Measurements from ENCODE around the gene LRRC36. TPM values are rescaled to one million over a fixed set of nuclear protein-coding genes. Genes with fewer than 3 reads are reported as not detected.
A peak's percentile ranks its signal among the peaks of the same experiment; 100 is the strongest.

The LRRC36 gene
- total RNA-seq, 3 donors from 2014 or later (not counting 1 experiment from before 2014, with no cell fraction given) = not detected

GRCh38 chr16:67391424-67392300 lies 65.0 kb downstream of the LRRC36 start:
- peak overlapping the region; percentile 40 for H3K4me3 Mint-ChIP-seq
- ATAC-seq (no peak), DNase-seq (no peak)
- TF ChIP-seq, protein P1, sequence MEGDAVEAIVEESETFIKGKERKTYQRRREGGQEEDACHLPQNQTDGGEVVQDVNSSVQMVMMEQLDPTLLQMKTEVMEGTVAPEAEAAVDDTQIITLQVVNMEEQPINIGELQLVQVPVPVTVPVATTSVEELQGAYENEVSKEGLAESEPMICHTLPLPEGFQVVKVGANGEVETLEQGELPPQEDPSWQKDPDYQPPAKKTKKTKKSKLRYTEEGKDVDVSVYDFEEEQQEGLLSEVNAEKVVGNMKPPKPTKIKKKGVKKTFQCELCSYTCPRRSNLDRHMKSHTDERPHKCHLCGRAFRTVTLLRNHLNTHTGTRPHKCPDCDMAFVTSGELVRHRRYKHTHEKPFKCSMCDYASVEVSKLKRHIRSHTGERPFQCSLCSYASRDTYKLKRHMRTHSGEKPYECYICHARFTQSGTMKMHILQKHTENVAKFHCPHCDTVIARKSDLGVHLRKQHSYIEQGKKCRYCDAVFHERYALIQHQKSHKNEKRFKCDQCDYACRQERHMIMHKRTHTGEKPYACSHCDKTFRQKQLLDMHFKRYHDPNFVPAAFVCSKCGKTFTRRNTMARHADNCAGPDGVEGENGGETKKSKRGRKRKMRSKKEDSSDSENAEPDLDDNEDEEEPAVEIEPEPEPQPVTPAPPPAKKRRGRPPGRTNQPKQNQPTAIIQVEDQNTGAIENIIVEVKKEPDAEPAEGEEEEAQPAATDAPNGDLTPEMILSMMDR (IDR thresholded peaks at IDR 0.05) = no peak
- peaks cover 54% of the 10 kb centered on the region for H3K4me1 ChIP-seq (ENCODE audit: control insufficient read depth, insufficient read depth, low read length)
- H3K9me3 ChIP-seq (ENCODE audit: control insufficient read depth, insufficient read depth, low read length) = no peaks in the 10 kb centered on the region
- H3K27me3 ChIP-seq (ENCODE audit: control insufficient read depth, insufficient read depth, low read length) = peaks cover 27% of the 10 kb centered on the region
- H3K27ac Mint-ChIP-seq = peak overlapping the region in 1 of 2 donors; percentile 42
- intact Hi-C loops (cut with micrococcal nuclease) = no loop called here
- H3K27me3 Mint-ChIP-seq (ENCODE audit: low read depth in 2 of 2) = peaks cover 9 to 32% of the 10 kb centered on the region in 2 donors
- H3K4me3 ChIP-seq (ENCODE audit: low read length) = no peak overlapping the region
- H3K9me3 Mint-ChIP-seq = no peaks in the 10 kb centered on the region
- H3K4me1 Mint-ChIP-seq = peaks cover 5 to 24% of the 10 kb centered on the region in 2 donors
- H3K36me3 Mint-ChIP-seq = no peaks in the 10 kb centered on the region
- H3K27ac ChIP-seq (ENCODE audit: low read length) = no peak overlapping the region
- 72% methylated on average over 15 of the region's 15 CpGs for WGBS (ENCODE audit: insufficient coverage)
- H3K36me3 ChIP-seq (ENCODE audit: control insufficient read depth, insufficient read depth, low read length) = no peaks in the 10 kb centered on the region

DNA sequence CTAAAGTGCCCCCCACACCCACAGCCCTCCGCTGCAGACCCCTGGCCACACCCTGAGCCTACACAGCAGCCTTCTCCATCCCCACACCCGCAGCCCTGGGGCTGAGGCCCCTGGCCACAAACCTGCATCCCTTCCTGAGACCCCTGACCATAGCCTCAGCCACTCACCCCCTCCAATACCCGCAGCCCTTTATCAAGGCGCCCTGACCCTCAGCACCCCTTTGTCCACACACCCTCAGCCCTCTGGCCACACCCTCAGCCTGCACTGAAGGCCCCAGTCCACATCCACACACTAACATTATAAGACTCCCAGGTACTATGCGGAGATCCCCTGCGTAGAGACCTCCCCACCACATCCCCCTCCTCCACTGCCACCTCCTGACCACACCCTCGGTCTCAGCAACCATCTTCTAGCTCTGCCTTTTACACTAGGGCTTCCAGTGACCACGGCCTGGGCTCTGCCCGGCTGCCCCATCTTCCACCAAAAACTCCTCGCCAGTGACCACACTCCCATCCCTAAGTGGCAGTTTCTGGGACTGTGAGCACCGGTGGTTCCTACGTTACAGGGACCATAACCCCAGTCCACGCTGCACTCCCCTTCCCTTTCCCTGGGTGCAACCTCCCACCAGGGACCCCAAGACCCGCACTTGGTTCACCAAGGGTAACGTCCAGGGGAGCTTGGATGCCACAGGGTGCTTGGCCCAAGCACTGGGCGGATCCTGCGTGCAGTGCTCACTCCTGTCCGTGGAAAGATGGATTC lies 65.9 kb downstream of the LRRC36 start:
- Mint-ChIP-seq H3K4me1 (peaks cover 5 to 24% of the 10 kb centered on the region in 2 donors), H3K4me3 (no peak overlapping the region), H3K36me3 (no peaks in the 10 kb centered on the region), H3K27ac (peak overlapping the region in 1 of 2 donors; percentile 31), H3K27me3 (ENCODE audit: low read depth in 2 of 2) (peaks cover 9 to 36% of the 10 kb centered on the region in 2 donors), H3K9me3 (no peaks in the 10 kb centered on the region)
- 87% methylated on average over 18 of the region's 18 CpGs for WGBS (ENCODE audit: insufficient coverage)
- Histone ChIP-seq H3K4me1 (ENCODE audit: control insufficient read depth, insufficient read depth, low read length) (peaks cover 54% of the 10 kb centered on the region), H3K27ac (ENCODE audit: low read length) (no peak overlapping the region), H3K36me3 (ENCODE audit: control insufficient read depth, insufficient read depth, low read length) (no peaks in the 10 kb centered on the region), H3K4me3 (ENCODE audit: low read length) (no peak overlapping the region), H3K27me3 (ENCODE audit: control insufficient read depth, insufficient read depth, low read length) (peaks cover 27% of the 10 kb centered on the region), H3K9me3 (ENCODE audit: control insufficient read depth, insufficient read depth, low read length) (no peaks in the 10 kb centered on the region)
- TF ChIP-seq, protein P1 (IDR thresholded peaks at IDR 0.05) = no peak
- intact Hi-C loops (cut with micrococcal nuclease) = no loop called here
- DNase-seq (no peak), ATAC-seq (no peak)

GRCh38 chr16:67393111-67393787 lies 66.6 kb downstream of the LRRC36 start, which contains the start of gene TPPP3:
Gene TPPP3 (minus strand): TSS chr16:67393498. CDS start chr16:67391111, 2,387 bp downstream.
- ATAC-seq = peak; percentile 48 to 79 (median 72)
- Histone ChIP-seq H3K4me3 (ENCODE audit: low read length) (peak within 1 kb of the TSS; percentile 12), H3K27me3 (ENCODE audit: control insufficient read depth, insufficient read depth, low read length) (peaks cover 27% of the 10 kb centered on the region), H3K36me3 (ENCODE audit: control insufficient read depth, insufficient read depth, low read length) (no peaks in the 10 kb centered on the region), H3K4me1 (ENCODE audit: control insufficient read depth, insufficient read depth, low read length) (peaks cover 54% of the 10 kb centered on the region), H3K9me3 (ENCODE audit: control insufficient read depth, insufficient read depth, low read length) (no peaks in the 10 kb centered on the region), H3K27ac (ENCODE audit: low read length) (no peak within 1 kb of the TSS)
- peaks cover 5 to 24% of the 10 kb centered on the region in 2 donors for H3K4me1 Mint-ChIP-seq
- 12% methylated on average over 56 of the region's 56 CpGs for WGBS (ENCODE audit: insufficient coverage)
- H3K9me3 Mint-ChIP-seq = no peaks in the 10 kb centered on the region
- intact Hi-C loops (cut with micrococcal nuclease) = no loop called here
- DNase-seq = peak; percentile 36 to 57
- TF ChIP-seq, protein P1 (IDR thresholded peaks at IDR 0.05) = peak; percentile 32
- H3K4me3 Mint-ChIP-seq = peak within 1 kb of the TSS; percentile 90
- H3K27me3 Mint-ChIP-seq (ENCODE audit: low read depth in 2 of 2) = peaks cover 9 to 36% of the 10 kb centered on the region in 2 donors
- H3K27ac Mint-ChIP-seq = peak within 1 kb of the TSS in 1 of 2 donors; percentile 60
- no peaks in the 10 kb centered on the region for H3K36me3 Mint-ChIP-seq
